ENCODE results near the gene DOK6.

DOK6 gene

GRCh38 chr18:69484699-69485396 is 84.2 kb downstream of the DOK6 start:
- no peaks in the 10 kb centered on the region for H3K9me3 Mint-ChIP-seq
- no peak overlapping the region for H3K4me3 Mint-ChIP-seq
- no peaks in the 10 kb centered on the region for H3K36me3 Mint-ChIP-seq (ENCODE audit: low read depth)
- no peaks in the 10 kb centered on the region for H3K27me3 Mint-ChIP-seq (ENCODE audit: low read depth)
- no peak overlapping the region for H3K27ac Mint-ChIP-seq
- no peaks in the 10 kb centered on the region for H3K4me1 Mint-ChIP-seq (ENCODE audit: low read depth)

GRCh38 chr18:69487488-69488394 is 87.1 kb downstream of the DOK6 start:
- no peaks in the 10 kb centered on the region for H3K27me3 Mint-ChIP-seq (ENCODE audit: low read depth)
- H3K36me3 Mint-ChIP-seq (ENCODE audit: low read depth): no peaks in the 10 kb centered on the region
- H3K9me3 Mint-ChIP-seq: no peaks in the 10 kb centered on the region
- H3K4me1 Mint-ChIP-seq (ENCODE audit: low read depth): no peaks in the 10 kb centered on the region
- no peak overlapping the region for H3K4me3 Mint-ChIP-seq
- H3K27ac Mint-ChIP-seq: no peak overlapping the region

DNA sequence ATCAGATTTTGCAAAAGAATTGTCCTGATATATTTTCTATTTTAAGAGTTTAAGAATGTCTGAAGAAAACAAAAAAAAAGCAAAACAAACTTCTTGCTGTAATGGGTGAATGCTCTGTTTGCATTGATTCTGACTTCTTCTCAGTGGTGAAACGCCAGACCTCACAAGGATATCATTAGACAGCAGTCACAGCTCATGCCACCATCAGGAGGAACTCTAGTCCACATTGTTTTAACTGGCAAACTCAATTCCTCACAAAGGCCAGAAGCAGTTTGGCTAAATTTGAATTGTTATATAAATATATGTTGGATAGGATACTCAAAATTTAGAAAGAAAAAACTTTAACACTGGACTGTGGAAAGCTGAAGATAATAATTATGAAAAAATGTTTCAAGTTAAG is 89.4 kb downstream of the DOK6 start:
- Mint-ChIP-seq H3K9me3 (no peaks in the 10 kb centered on the region), H3K36me3 (ENCODE audit: low read depth) (no peaks in the 10 kb centered on the region), H3K4me3 (no peak overlapping the region), H3K27me3 (ENCODE audit: low read depth) (no peaks in the 10 kb centered on the region), H3K27ac (no peak overlapping the region), H3K4me1 (ENCODE audit: low read depth) (no peaks in the 10 kb centered on the region)

DNA sequence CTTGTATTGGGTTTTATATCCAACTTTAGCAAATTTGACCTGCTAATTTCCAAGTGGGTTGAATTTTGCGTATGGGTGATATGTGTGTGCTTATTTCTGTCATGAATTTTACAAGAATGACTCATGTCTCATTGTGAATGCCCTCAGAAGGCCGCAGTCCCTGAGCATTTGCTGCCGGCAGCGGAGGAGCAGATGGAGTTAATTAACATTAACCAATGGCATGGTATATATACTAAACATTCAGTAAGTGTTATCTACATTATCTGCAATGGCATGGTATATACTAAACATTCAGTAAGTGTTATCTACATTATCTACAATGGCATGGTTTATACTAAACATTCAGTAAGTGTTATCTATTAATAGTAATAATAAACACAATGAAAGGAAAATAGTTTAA is 90.1 kb downstream of the DOK6 start:
- no peaks in the 10 kb centered on the region for H3K4me1 Mint-ChIP-seq (ENCODE audit: low read depth)
- no peak overlapping the region for H3K27ac Mint-ChIP-seq
- no peak overlapping the region for H3K4me3 Mint-ChIP-seq
- H3K27me3 Mint-ChIP-seq (ENCODE audit: low read depth): no peaks in the 10 kb centered on the region
- no peaks in the 10 kb centered on the region for H3K36me3 Mint-ChIP-seq (ENCODE audit: low read depth)
- H3K9me3 Mint-ChIP-seq: no peaks in the 10 kb centered on the region

DNA sequence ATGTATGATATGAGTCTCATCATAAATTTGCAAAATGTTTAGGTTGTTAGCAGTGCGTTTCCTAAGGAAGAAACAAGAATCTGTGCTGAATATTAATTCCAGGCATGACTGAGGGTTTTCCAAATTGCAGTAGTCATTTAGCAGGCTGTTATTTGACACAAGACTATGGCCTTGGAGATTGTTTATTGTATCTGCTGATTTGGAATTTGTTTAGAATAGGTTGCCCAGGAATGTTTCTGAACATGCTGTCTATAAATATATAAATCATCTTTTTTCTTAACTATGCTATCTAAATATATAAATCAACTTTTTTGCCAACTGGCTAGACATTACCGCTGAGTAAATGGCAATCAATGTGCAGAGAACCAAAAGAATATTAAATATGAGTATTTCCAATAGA is 90.9 kb downstream of the DOK6 start:
- H3K4me1 Mint-ChIP-seq (ENCODE audit: low read depth): no peaks in the 10 kb centered on the region
- no peak overlapping the region for H3K4me3 Mint-ChIP-seq
- no peak overlapping the region for H3K27ac Mint-ChIP-seq
- H3K9me3 Mint-ChIP-seq: no peaks in the 10 kb centered on the region
- no peaks in the 10 kb centered on the region for H3K27me3 Mint-ChIP-seq (ENCODE audit: low read depth)
- no peaks in the 10 kb centered on the region for H3K36me3 Mint-ChIP-seq (ENCODE audit: low read depth)

- Mint-ChIP-seq H3K4me3 (no peak overlapping the region), H3K27me3 (ENCODE audit: low read depth) (no peaks in the 10 kb centered on the region), H3K36me3 (ENCODE audit: low read depth) (no peaks in the 10 kb centered on the region), H3K4me1 (ENCODE audit: low read depth) (no peaks in the 10 kb centered on the region), H3K9me3 (no peaks in the 10 kb centered on the region), H3K27ac (no peak overlapping the region)
Measured at GRCh38 chr18:69492861-69493260, 92.2 kb downstream of the DOK6 start.

GRCh38 chr18:69494841-69495240 is 94.2 kb downstream of the DOK6 start:
- H3K4me1 Mint-ChIP-seq (ENCODE audit: low read depth): no peaks in the 10 kb centered on the region
- H3K4me3 Mint-ChIP-seq: no peak overlapping the region
- no peaks in the 10 kb centered on the region for H3K27me3 Mint-ChIP-seq (ENCODE audit: low read depth)
- no peaks in the 10 kb centered on the region for H3K9me3 Mint-ChIP-seq
- H3K36me3 Mint-ChIP-seq (ENCODE audit: low read depth): no peaks in the 10 kb centered on the region
- H3K27ac Mint-ChIP-seq: no peak overlapping the region

GRCh38 chr18:69495338-69495737 is 94.7 kb downstream of the DOK6 start:
- no peaks in the 10 kb centered on the region for H3K36me3 Mint-ChIP-seq (ENCODE audit: low read depth)
- H3K4me3 Mint-ChIP-seq: no peak overlapping the region
- H3K27ac Mint-ChIP-seq: no peak overlapping the region
- no peaks in the 10 kb centered on the region for H3K9me3 Mint-ChIP-seq
- no peaks in the 10 kb centered on the region for H3K27me3 Mint-ChIP-seq (ENCODE audit: low read depth)
- H3K4me1 Mint-ChIP-seq (ENCODE audit: low read depth): no peaks in the 10 kb centered on the region

DNA sequence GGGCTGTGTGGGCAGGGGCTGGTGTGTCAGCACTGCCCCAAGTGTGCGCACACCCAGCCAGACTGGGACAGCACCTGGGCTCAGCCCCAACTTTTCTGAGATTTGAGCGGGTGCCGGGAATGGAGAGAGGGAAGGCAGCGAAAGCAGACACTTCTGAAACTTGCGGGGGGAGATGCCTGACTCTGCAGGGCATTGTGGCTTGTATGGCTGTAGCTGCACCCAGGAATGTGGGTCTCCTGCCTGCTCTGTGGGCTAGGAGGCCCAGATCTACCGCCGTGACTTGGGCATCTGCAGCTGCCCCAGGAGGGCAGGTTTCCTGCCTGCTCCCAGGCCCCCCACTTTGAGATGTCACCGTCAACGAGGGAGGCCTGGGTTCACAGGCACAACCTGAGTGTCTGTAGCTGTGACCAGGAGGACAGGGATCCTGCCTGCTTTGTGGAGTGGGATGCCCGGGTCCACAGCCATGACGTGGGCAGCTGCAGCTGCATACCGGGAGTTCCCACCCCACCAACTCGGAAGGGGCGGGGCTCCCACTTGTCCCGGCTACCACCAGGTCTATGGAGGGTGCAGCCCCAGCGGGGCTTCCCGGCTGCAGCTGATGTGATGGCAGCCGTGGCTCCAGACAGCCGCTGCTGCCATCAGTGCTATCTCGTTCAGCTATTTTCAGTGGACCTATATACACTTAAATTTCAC is 95.3 kb downstream of the DOK6 start:
- Mint-ChIP-seq H3K36me3 (ENCODE audit: low read depth) (no peaks in the 10 kb centered on the region), H3K4me3 (no peak overlapping the region), H3K27ac (no peak overlapping the region), H3K27me3 (ENCODE audit: low read depth) (no peaks in the 10 kb centered on the region), H3K4me1 (ENCODE audit: low read depth) (no peaks in the 10 kb centered on the region), H3K9me3 (no peaks in the 10 kb centered on the region)

- H3K4me1 Mint-ChIP-seq (ENCODE audit: low read depth): no peaks in the 10 kb centered on the region
- H3K27ac Mint-ChIP-seq: no peak overlapping the region
- no peaks in the 10 kb centered on the region for H3K9me3 Mint-ChIP-seq
- no peak overlapping the region for H3K4me3 Mint-ChIP-seq
- H3K36me3 Mint-ChIP-seq (ENCODE audit: low read depth): no peaks in the 10 kb centered on the region
- H3K27me3 Mint-ChIP-seq (ENCODE audit: low read depth): no peaks in the 10 kb centered on the region
Measured at GRCh38 chr18:69518989-69519388, 118.3 kb downstream of the DOK6 start.

DNA sequence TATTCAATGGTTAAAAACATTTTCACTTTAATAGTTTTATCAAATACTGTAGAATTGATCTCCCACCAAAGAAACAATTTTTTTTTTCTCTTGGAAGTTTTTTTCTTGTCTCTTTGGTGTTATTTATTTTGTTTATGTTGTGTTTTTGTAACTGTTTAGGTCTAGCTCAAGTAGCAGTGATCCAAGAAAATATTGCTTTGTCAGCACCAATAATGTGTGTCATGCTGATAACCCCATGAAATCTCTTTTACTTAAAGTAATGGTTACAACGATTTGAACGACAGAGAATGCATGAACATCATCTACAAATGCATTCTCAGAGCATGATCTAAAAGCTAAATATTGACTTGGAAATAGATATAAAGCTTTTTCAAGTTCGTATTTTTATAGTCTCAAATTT is 122.9 kb downstream of the DOK6 start:
- Mint-ChIP-seq H3K27ac (no peak overlapping the region), H3K4me1 (ENCODE audit: low read depth) (no peaks in the 10 kb centered on the region), H3K36me3 (ENCODE audit: low read depth) (no peaks in the 10 kb centered on the region), H3K9me3 (no peaks in the 10 kb centered on the region), H3K4me3 (no peak overlapping the region), H3K27me3 (ENCODE audit: low read depth) (no peaks in the 10 kb centered on the region)

DNA sequence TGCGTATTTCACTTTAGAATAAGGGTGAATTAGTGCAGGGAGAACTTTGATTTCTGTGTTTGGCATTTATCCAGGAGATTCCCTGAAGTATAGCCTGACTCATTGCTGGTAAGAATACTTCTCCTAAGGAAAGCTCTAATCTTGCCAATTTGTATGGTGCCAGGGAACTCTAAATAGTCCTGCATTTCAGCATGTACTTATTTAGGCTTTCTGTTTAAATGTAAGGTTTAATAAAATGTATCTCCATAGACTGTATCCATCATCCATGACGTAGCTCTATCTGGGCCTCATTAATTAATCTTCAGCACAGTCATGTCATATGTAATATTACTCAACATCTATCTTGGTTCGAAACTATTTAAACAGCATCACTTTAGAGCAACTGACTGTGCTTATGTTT is 127.7 kb downstream of the DOK6 start:
- Mint-ChIP-seq H3K4me1 (ENCODE audit: low read depth) (no peaks in the 10 kb centered on the region), H3K4me3 (no peak overlapping the region), H3K27me3 (ENCODE audit: low read depth) (no peaks in the 10 kb centered on the region), H3K27ac (no peak overlapping the region), H3K9me3 (no peaks in the 10 kb centered on the region), H3K36me3 (ENCODE audit: low read depth) (no peaks in the 10 kb centered on the region)

DNA sequence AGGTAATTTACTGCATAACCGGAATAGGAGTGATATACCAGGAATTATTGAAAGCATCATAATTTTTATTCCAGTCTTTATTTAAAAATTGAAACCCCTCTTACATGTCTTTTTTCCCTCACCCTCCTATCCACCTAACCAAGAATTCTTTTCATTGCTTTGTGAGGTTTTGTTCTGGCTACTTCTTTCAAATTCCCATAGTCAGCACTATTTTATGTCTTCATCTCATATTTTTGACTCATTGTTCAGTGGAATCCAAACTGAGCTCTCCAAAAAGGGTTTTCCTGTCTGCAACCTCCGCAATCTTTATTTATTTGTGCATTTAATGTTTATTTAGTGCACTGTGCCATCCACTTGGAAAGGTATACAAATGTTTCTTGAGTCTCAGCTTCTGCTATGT is 128.5 kb downstream of the DOK6 start:
- no peaks in the 10 kb centered on the region for H3K36me3 Mint-ChIP-seq (ENCODE audit: low read depth)
- no peaks in the 10 kb centered on the region for H3K9me3 Mint-ChIP-seq
- H3K4me3 Mint-ChIP-seq: no peak overlapping the region
- no peak overlapping the region for H3K27ac Mint-ChIP-seq
- H3K4me1 Mint-ChIP-seq (ENCODE audit: low read depth): no peaks in the 10 kb centered on the region
- H3K27me3 Mint-ChIP-seq (ENCODE audit: low read depth): no peaks in the 10 kb centered on the region

- no peaks in the 10 kb centered on the region for H3K36me3 Mint-ChIP-seq (ENCODE audit: low read depth)
- no peaks in the 10 kb centered on the region for H3K9me3 Mint-ChIP-seq
- no peak overlapping the region for H3K27ac Mint-ChIP-seq
- H3K4me1 Mint-ChIP-seq (ENCODE audit: low read depth): no peaks in the 10 kb centered on the region
- no peak overlapping the region for H3K4me3 Mint-ChIP-seq
- H3K27me3 Mint-ChIP-seq (ENCODE audit: low read depth): no peaks in the 10 kb centered on the region
Measured at GRCh38 chr18:69531973-69532372, 131.3 kb downstream of the DOK6 start.

DNA sequence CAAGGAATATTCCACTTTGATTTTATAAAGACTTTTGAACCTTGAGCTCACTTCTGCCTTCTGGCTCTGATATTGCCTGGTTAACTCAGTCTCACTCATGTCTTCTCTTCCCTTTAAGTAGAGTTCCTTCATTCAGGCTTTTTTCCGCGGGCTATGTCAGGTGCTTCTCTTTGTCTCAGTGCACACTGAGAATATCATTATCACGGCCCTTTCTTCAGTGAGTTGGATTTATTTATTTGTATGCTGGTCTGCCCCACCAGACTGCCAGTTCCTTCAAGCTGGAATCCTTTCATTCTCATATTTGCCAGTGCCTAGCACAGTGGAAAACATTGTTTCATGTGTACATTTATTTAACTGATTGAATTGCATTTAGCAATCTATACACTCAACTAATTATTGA is 136.5 kb downstream of the DOK6 start:
- Mint-ChIP-seq H3K27ac (no peak overlapping the region), H3K4me3 (no peak overlapping the region), H3K27me3 (ENCODE audit: low read depth) (no peaks in the 10 kb centered on the region), H3K36me3 (ENCODE audit: low read depth) (no peaks in the 10 kb centered on the region), H3K9me3 (no peaks in the 10 kb centered on the region), H3K4me1 (ENCODE audit: low read depth) (no peaks in the 10 kb centered on the region)
